GM12878 (cell line): ENCODE measurements around the gene PGLYRP2. TPM values are rescaled to one million over a fixed set of nuclear protein-coding genes. Genes with fewer than 3 reads are reported as not detected.

Experiments
- ATAC-seq: fragments of 200-7000 bp; cut with Tn5 transposase; 3 replicates; pipeline ENCODE4 v1.9.1; 2020; ENCODE audit warnings: mild to moderate bottlenecking, moderate library complexity
- BruUV-seq: library from RNA; stranded (reverse); fragments of 400-500 nt; replicated peaks from 2 replicates; lab custom pipeline; 2021; lab: Mats Ljungman, UMichigan
- CTCF ChIA-PET: fragments of 300-600 bp; sonication (Branson Sonifier 250); formaldehyde crosslinking; extraction: SDS; loops from one replicate; lab custom pipeline; 2021; ENCODE audit warnings: inconsistent platforms; lab: Yijun Ruan, JAX
- POLR2A ChIA-PET: fragments of 350-600 bp; formaldehyde crosslinking; extraction: SDS; loops from one replicate; lab custom pipeline; 2021; ENCODE audit warnings: inconsistent platforms; lab: Charles Lee
- RAD21 ChIA-PET: fragments of 300-600 bp; sonication (Branson Sonifier 250); formaldehyde crosslinking; loops from one replicate; lab custom pipeline; 2023; ENCODE audit warnings: antibody characterized with exemption; ENCODE audit not compliant: unreplicated experiment; lab: Charles Lee
- SMC1A ChIA-PET: fragments of 300-600 bp; sonication (Branson Sonifier 250); formaldehyde crosslinking; loops from one replicate; lab custom pipeline; 2023; ENCODE audit not compliant: unreplicated experiment, uncharacterized antibody; lab: Charles Lee
- DNase-seq: peaks from one replicate; pipeline ENCODE4 v3.0.0-alpha.2; 2011; ENCODE audit warnings: low read depth, low spot score
- FAIRE-seq: peaks from 3 replicates; lab custom pipeline; 2011; peaks lifted over from hg19 to GRCh38; lab: Jason Lieb, UNC
- H2AFZ ChIP-seq: 2 replicates; pipeline ENCODE4 v1.6.0; 2011; ENCODE audit warnings: low read depth, low read length, control low read depth; ENCODE audit not compliant: control insufficient read depth
- H3K27ac ChIP-seq: 2 replicates; pipeline ENCODE4 v1.5.1; 2011; ENCODE audit warnings: control low read depth; ENCODE audit not compliant: control insufficient read depth, insufficient read depth
- H3K27me3 ChIP-seq, 2 experiments: replicated peaks in 1 of 2; 2 replicates each; pipeline versions ENCODE4 v1.6.0 to v1.6.1; 2011; ENCODE audit warnings: low read length in 1 of 2; ENCODE audit not compliant: control insufficient read depth in 2 of 2, insufficient read depth in 2 of 2
- H3K36me3 ChIP-seq, 2 experiments: 2 replicates each; pipeline ENCODE4 v1.5.1; 2011; ENCODE audit warnings: low read length in 1 of 2; ENCODE audit not compliant: control insufficient read depth in 2 of 2, insufficient read depth in 2 of 2
- H3K4me1 ChIP-seq: 2 replicates; pipeline ENCODE4 v1.6.1; 2011; ENCODE audit warnings: mild to moderate bottlenecking, low read length, moderate library complexity, mixed read lengths; ENCODE audit not compliant: control insufficient read depth, insufficient read depth
- H3K4me2 ChIP-seq: 2 replicates; pipeline ENCODE4 v1.6.0; 2011; ENCODE audit warnings: control low read depth; ENCODE audit not compliant: control insufficient read depth, insufficient read depth
- H3K4me3 ChIP-seq: fragments of 200-600 bp; sonication (generic); 2 replicates; pipeline ENCODE4 v1.5.1; 2016
- H3K79me2 ChIP-seq: 2 replicates; pipeline ENCODE4 v1.6.0; 2011; ENCODE audit warnings: low read length; ENCODE audit not compliant: control insufficient read depth, insufficient read depth
- H3K9ac ChIP-seq: 2 replicates; pipeline ENCODE4 v1.8.0; 2011; ENCODE audit warnings: low read length, control low read depth, mixed read lengths; ENCODE audit not compliant: control insufficient read depth, insufficient read depth
- H3K9me3 ChIP-seq: replicated peaks from 3 replicates; pipeline ENCODE4 v1.5.1; 2011; ENCODE audit warnings: mild to moderate bottlenecking, low read length; ENCODE audit not compliant: control insufficient read depth, insufficient read depth
- H4K20me1 ChIP-seq: 2 replicates; pipeline ENCODE4 v1.6.0; 2011; ENCODE audit not compliant: control insufficient read depth, insufficient read depth
- BMI1 ChIP-seq: fragments of 450-650 bp; IDR thresholded peaks from 2 replicates; pipeline ENCODE4 v1.6.1; 2016; ENCODE audit warnings: mild to moderate bottlenecking, moderate library complexity, borderline replicate concordance
- HDAC6 ChIP-seq: fragments of 200-600 bp; sonication (generic); IDR thresholded peaks from one replicate; pipeline ENCODE4 v1.8.0; 2017; ENCODE audit warnings: antibody characterized with exemption; ENCODE audit not compliant: unreplicated experiment
- KLF5 ChIP-seq: fragments of 450-650 bp; IDR thresholded peaks from 2 replicates; pipeline ENCODE4 v1.6.1; 2014; ENCODE audit warnings: mild to moderate bottlenecking; ENCODE audit not compliant: partially characterized antibody
- MEF2B ChIP-seq: fragments of 450-650 bp; IDR thresholded peaks from 2 replicates; pipeline ENCODE4 v1.6.1; 2018; ENCODE audit warnings: mild to moderate bottlenecking, moderate library complexity; ENCODE audit not compliant: partially characterized antibody, poor library complexity, severe bottlenecking
- MLLT1 ChIP-seq: fragments of 450-650 bp; IDR thresholded peaks from 2 replicates; pipeline ENCODE4 v1.6.1; 2016; ENCODE audit warnings: mild to moderate bottlenecking
- SMAD5 ChIP-seq: IDR thresholded peaks from 2 replicates; pipeline ENCODE4 v1.6.1; 2016; ENCODE audit warnings: antibody characterized with exemption, low read depth
- WGBS: methylation state at CpG from one replicate; pipeline ENCODE4 v1.1.6; 2016; ENCODE audit warnings: low lambda C conversion rate; ENCODE audit not compliant: insufficient replicate concordance, insufficient coverage; ENCODE audit errors: missing lambda C conversion rate; 5-methylcytosine and 5-hydroxymethylcytosine counted together
- in situ Hi-C: fragments of 300-500 bp; cut with MboI; formaldehyde crosslinking; loops from 9 replicates; pipeline ENCODE4 v1.14.3; 2018; ENCODE audit warnings: mixed read lengths
- intact Hi-C: fragments of 100-400 bp; cut with micrococcal nuclease; formaldehyde crosslinking; loops from one replicate; pipeline ENCODE4 v1.14.2; 2022; ENCODE audit not compliant: unreplicated experiment
- polyA plus RNA-seq, 11 experiments: library from polyadenylated mRNA; depleted of rRNA in 4 of 11; unstranded in 6 of 11; stranded (reverse) in 5 of 11; fragments of >200 nt; fragmentation: Nextera tagmentation in 4 of 11; fragmentation: Illumina TruSeq in 1 of 11; extraction: Ambion mirVana in 4 of 11; extraction: Trizol in 1 of 11; gene quantifications; 1 replicate in 1 of 11; 2 replicates in 10 of 11; pipeline versions ENCODE4 v1.2.1 to v1.2.3, GENCODE V29; 2011 to 2016; ENCODE audit warnings: inconsistent platforms in 2 of 11, missing spikeins in 2 of 11, low read depth in 1 of 11
- total RNA-seq, 4 experiments: library from RNA; depleted of rRNA in 3 of 4; stranded (reverse); fragments of >200 nt in 3 of 4; fragmentation: Illumina TruSeq in 1 of 4; extraction: Trizol in 1 of 4; gene quantifications; 2 replicates each; pipeline versions ENCODE4 v1.2.1 to v1.2.3, GENCODE V29; 2013 to 2021
- TF ChIP-seq, protein P1 (sequence below): IDR thresholded peaks from 2 replicates; pipeline ENCODE4 v1.6.1; 2011; ENCODE audit warnings: low read depth, low read length, improper control_type of control experiment, borderline replicate concordance

Gene PGLYRP2
- total and polyA plus RNA-seq, 10 of the 15 experiments (the other 5 are each of a cell fraction or from before 2014, with no cell fraction given) = 0.15 to 0.48 (median 0.26) TPM; not detected in 5

DNA sequence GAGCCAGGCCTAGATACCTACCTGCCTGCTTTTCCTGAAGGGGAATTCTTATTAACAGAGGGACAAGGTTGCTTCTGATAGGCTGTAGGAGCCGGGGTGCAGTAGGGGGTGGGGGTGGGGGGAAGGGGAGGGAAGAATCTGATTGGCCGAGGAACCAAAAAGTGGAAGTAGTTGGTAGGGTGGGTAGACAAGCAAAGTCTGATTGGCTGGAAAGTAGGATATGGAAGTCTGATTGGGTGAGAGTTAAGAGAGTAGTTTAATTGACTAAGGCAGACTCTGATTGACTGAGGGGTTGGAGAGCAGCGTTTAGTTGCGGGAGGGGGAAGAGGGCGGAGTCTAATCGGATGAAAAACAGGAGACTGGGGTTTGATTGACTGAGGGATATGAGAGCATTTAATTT lies 19.6 kb upstream of the PGLYRP2 start:
- no peak for DNase-seq
- no peak overlapping the region for H2AFZ ChIP-seq
- H3K27ac ChIP-seq = no peak overlapping the region
- no peak for ATAC-seq
- H4K20me1 ChIP-seq = no peaks in the 10 kb centered on the region
- no peaks in the 10 kb centered on the region for H3K79me2 ChIP-seq
- FAIRE-seq = no peak
- BruUV-seq = no TSS peak
- CTCF ChIA-PET = no interaction called here
- no peaks in the 10 kb centered on the region for H3K27me3 ChIP-seq
- H3K36me3 ChIP-seq = no peaks in the 10 kb centered on the region
- H3K9me3 ChIP-seq = no peaks in the 10 kb centered on the region
- RAD21 ChIA-PET = no interaction called here
- POLR2A ChIA-PET = no interaction called here
- H3K9ac ChIP-seq = no peak overlapping the region
- H3K4me3 ChIP-seq = no peak overlapping the region
- no peaks in the 10 kb centered on the region for H3K4me1 ChIP-seq
- no peak overlapping the region for H3K4me2 ChIP-seq
- intact Hi-C loops (no loop called here), in situ Hi-C loops (no loop called here)
- WGBS = 73% methylated on average over 4 of the region's 6 CpGs
- SMC1A ChIA-PET = no interaction called here
- TF ChIP-seq HDAC6 (no peak), KLF5 (no peak), SMAD5 (no peak), MLLT1 (no peak), MEF2B (no peak), BMI1 (no peak)
- TF ChIP-seq, protein P1, sequence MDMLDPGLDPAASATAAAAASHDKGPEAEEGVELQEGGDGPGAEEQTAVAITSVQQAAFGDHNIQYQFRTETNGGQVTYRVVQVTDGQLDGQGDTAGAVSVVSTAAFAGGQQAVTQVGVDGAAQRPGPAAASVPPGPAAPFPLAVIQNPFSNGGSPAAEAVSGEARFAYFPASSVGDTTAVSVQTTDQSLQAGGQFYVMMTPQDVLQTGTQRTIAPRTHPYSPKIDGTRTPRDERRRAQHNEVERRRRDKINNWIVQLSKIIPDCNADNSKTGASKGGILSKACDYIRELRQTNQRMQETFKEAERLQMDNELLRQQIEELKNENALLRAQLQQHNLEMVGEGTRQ = no peak
